HG02938 (cell line): ENCODE measurements around the gene SLC27A2.

Experiments
- ATAC-seq: cut with Tn5 transposase; IDR thresholded peaks from one replicate; pipeline ENCODE4 v1.9.1; 2021; ENCODE audit warnings: mild to moderate bottlenecking, moderate library complexity; ENCODE audit not compliant: unreplicated experiment

The SLC27A2 gene

GRCh38 chr15:50233192-50233736 lies 51.3 kb downstream of the SLC27A2 start:
- ATAC-seq: no peak

GRCh38 chr15:50234764-50235163 lies 52.8 kb downstream of the SLC27A2 start:
- ATAC-seq: no peak

DNA sequence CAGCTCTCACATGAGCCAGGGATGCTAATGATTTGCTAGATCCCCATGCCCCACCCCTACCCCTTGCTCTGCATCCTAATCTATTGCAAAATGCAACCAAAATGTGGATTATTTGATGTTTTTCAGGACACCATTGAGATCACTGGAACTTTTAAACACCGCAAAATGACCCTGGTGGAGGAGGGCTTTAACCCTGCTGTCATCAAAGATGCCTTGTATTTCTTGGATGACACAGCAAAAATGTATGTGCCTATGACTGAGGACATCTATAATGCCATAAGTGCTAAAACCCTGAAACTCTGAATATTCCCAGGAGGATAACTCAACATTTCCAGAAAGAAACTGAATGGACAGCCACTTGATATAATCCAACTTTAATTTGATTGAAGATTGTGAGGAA lies 53.8 kb downstream of the SLC27A2 start:
- no peak for ATAC-seq

GRCh38 chr15:50236433-50236832 lies 54.4 kb downstream of the SLC27A2 start:
- ATAC-seq: no peak

DNA sequence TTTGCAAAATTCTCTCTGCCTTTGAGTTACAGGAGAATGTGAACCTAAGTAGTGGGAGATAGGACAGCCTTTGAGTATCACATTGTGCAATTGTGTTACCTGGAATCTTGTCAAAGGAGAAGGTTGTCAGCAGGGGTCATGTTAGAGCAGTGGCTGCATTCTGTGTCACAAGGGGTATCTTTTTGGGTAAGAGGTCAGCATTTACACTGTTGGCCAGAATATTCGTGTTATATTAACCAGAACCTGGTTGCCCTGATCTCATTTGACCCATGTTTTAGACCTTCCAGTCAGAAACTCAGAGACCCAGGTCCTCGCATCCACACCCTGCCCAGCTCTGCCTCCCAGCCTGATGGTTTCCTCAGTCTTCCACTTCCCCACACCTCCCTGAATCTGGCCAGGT lies 56.3 kb downstream of the SLC27A2 start:
- ATAC-seq: no peak

GRCh38 chr15:50241684-50242450 lies 59.9 kb downstream of the SLC27A2 start:
- no peak for ATAC-seq

DNA sequence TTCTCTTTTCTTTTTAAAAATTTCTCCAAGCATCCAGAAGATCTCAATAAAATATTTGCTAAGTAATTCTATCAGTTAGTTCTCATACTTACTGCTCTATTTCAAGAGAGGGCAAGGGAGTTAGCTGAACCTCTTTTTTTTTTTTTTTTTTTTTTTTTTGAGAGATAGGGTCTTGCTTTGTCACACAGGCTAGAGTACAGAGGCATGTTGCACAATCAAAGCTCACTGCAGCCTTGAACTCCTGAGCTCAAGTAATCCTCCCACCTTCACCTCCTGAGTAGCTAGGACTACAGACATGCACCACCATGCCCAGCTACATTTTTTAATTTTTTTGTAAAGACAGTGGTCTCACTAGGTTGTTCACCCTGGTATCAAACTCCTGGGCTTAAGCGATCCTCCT lies 62.2 kb downstream of the SLC27A2 start:
- ATAC-seq: no peak

- ATAC-seq: no peak
Observed at GRCh38 chr15:50244959-50245624, 63.1 kb downstream of the SLC27A2 start.

DNA sequence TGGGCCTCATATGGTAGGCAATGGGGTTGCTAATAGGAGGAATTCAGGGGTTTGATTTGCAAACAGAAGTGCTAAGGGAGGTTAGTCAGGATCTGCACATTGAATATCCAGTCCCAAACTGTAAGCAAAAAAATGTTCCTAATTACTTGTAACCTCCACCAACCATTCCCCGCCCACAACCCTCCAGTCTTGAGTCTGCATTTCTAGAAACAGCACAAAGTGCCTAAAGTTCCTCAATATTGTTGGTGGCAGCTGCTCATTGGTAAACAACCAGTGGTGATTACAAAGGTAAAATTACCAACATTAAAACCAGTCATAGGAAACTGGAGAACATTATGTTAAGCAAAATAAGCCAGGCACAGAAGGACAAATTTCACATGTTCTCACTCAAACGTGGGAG lies 64.6 kb downstream of the SLC27A2 start:
- ATAC-seq: no peak

GRCh38 chr15:50247819-50248655 lies 66.0 kb downstream of the SLC27A2 start:
- ATAC-seq: no peak

DNA sequence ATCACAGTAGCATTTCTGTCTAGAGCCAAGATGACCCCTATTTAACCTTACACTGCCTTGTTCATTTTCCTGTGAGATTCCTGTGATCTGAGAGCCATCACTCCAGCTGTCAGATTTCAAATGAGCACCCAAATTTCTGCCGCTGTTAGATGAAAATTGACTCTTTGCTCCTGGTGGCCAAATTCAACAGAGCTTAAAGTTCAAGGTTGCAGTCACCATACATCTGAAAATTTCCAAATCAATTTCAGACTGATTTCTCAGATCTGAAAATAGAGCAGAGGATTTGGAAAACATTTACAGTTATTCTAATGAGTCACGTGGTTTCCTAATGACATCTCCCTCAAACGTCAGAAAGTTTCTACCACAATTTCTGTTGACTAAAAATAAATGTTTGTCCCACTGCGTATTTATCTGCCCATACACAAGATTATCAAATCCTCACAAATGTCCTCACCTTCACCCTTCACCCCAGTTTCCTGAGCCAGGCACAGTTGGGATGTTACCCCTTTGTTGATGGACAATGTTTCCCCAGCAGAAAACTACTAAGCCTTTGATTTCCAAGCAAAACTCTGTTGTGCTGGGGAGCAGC lies 67.1 kb downstream of the SLC27A2 start:
- ATAC-seq: no peak

DNA sequence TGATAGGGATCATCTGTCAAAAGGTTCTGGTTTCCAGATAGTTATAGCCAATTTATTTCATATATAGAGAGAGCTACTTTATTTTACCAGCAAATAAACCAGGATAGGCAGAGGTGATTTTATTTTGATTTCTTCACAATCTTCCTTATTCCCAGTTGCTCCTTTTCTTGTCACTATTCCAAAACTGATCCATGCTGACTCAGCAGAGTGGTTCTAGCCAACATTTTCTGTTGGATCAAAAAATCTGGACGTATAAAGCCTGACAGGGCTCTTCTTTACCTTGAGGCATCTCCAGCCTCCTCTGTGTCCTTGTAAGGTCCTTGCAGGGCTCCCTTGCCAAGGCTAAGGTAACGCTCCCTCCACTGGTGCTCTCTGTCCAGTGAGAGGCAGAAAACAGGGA lies 67.7 kb downstream of the SLC27A2 start:
- ATAC-seq: no peak

DNA sequence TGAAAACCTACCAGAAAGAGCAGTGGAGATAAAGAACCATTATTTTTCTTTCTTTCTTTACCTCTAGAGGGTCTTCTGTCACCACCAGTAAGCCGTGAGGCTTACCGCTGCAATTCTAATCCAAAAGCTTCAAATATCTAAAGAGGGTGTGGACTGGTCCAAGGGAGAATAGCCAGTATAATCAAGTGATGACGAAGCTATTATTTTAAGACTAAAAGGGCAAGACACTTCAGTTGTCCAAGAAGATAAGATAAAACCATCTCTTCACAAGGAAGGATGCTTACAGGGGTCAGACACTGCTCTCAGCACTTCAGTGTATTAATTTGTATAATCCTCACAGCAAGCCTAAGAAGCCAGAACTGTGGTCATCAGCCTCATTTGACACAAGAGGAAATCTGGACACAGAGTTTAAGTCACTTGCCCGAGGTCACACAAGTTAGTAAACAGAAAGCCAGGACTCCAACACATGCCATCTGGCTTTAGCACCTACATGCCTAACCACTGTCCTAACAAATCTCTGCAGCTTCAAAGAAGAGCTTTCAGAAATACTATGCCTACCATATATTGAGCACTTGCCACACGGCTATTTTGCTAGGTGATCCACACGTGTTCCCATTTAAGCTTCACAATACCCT lies 68.9 kb downstream of the SLC27A2 start:
- ATAC-seq: no peak

DNA sequence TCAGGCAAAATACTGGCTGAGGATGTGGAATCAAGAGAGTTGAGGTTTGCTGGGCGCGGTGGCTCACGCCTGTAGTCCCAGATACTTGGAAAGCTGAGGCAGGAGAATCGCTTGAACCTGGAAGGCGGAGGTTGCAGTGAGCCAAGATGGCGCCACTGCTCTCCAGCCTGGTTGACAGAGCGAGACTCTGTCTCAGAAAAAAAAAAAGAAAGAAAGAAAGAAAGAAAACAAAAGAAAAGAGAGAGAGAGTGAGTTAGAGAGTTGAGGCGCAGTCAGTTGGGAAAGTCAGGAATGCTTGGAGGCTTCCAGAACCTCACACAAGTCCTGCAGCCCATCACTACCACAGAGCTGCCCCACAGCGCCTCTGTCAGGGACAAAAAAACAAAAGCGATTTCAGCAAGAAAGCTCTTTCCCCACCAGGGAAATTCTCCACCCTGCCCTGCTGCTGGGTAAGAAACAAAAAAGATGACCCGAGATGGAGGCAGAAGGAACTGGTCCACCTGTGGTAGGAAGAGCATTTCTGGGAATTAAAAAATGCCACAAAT lies 69.7 kb downstream of the SLC27A2 start:
- no peak for ATAC-seq

DNA sequence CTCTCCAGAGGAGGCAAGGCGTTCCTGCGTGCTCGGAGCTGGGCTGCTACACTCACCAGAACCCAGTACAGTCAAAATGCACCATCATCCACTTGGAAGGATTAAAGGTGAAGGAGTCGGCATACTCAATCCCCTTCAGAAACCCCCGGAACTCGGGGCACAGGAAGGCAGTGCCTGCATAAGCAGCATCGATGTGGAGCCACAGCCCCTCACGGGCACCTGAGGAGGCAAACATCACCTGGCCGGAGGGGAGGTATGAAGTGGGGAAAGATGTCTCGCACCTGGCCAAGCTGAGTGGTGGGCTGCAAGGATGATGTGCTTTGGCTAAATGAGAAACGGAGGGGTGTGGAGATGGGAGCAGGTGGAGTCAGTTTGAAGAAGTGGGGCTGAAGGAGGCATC lies 70.6 kb downstream of the SLC27A2 start:
- no peak for ATAC-seq

DNA sequence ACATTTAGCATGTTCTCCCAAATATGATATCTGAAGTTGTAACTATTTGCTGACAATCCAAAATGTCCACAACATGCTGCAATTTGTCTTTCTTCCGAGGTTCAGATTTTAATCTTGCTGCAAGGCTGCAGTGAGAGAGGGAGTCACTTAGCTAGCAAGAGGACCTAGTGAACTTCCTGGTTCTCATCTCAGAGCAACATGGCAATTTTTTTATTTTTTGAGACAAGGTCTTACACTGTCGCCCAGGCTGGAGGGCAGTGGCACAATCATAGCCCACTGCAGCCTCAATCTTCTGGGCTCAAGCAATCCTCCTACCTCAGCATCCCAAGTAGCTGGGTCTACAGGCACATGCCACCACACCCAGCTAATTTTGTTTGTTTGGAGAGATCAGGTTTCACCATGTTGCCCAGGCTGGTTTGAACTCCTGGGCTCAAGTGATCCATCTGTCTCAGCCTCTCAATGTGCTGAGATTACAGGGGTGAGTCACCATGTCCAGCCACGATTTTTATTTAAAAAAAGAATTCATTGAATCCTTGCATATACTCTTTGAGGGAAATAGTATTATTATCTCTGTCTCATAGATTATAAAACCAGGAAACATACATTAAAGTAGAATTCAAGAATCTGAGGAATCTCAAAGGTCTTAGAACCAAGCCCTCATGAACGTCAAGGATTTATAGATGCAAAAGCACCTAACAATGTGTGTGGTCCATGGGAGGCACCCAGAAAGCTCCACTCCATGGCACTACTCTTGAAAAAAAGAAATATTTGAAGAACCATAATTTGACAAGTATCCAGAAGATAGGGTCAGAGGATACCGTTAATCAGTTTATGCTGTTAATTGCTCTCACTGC lies 74.4 kb downstream of the SLC27A2 start:
- ATAC-seq: no peak

- ATAC-seq: no peak
Observed at GRCh38 chr15:50257332-50257731, 75.3 kb downstream of the SLC27A2 start.

GRCh38 chr15:50257924-50258323 lies 75.9 kb downstream of the SLC27A2 start:
- no peak for ATAC-seq

DNA sequence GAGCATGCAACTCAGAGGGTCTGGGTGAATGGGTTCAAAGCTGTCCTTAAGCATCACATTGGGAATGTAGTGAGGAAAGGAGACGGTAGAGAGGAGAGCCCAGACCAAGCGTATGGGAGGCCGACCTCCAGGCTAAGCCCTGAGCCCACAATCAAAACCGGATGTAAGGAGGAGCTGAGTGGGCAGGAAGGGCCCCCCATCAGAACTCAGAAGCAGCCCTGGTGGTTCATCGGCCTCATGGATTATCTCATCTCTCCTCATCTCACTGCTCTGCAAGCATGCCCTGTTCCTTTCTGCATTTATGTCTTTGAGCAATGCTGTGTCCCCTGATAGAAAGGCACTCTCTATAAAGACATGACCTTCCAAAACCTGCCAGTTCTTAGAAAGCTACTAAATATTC lies 77.3 kb downstream of the SLC27A2 start:
- no peak for ATAC-seq
